ENCODE measurements around the gene ADGRG1. TPM values are rescaled to one million over a fixed set of nuclear protein-coding genes. Genes with fewer than 3 reads are reported as not detected.
A peak's percentile ranks its signal among the peaks of the same experiment; 100 is the strongest.

ADGRG1 gene
- total RNA-seq, 1 experiment from 2014 or later = 2.0 TPM

GRCh38 chr16:57628783-57629293 is 408 bp downstream of the ADGRG1 start:
- H3K27me3 Mint-ChIP-seq (ENCODE audit: low read depth) = no peaks in the 10 kb centered on the region; the same call in 1 of the 2 replicates
- H3K4me3 Mint-ChIP-seq = peak overlapping the region; percentile 49
- ChIA-PET POLR2A (no interaction called here), CTCF (interaction anchor here (0.7 to 3.0 kb wide), 9 partner anchors 9 to 212 kb away, joined by 3 to 27 read pairs (median 10); no protein-coding TSS in a partner anchor)
- peak overlapping the region; percentile 51; the same call in 1 of the 2 replicates for H3K27ac Mint-ChIP-seq
- no peaks in the 10 kb centered on the region for H3K9me3 Mint-ChIP-seq
- peaks cover 24% of the 10 kb centered on the region for H3K4me1 Mint-ChIP-seq
- DNase-seq (ENCODE audit: low spot score) = no peak
- no peaks in the 10 kb centered on the region for H3K36me3 Mint-ChIP-seq
- TF ChIP-seq USF1 (CRISPR knock-in tag; IDR thresholded peaks at IDR 0.05) (no peak), AR (CRISPR knock-in tag; IDR thresholded peaks at IDR 0.05) (no peak), SMAD3 (CRISPR knock-in tag; IDR thresholded peaks at IDR 0.05; ENCODE audit: borderline replicate concordance) (no peak), ZBTB43 (CRISPR knock-in tag; IDR thresholded peaks at IDR 0.05) (peak; percentile 32; the same call in 1 of the 2 replicates)
- no peak for ATAC-seq

- no peak overlapping the region for H3K4me3 Mint-ChIP-seq
- TF ChIP-seq PREB (CRISPR knock-in tag; IDR thresholded peaks at IDR 0.05; ENCODE audit: borderline replicate concordance) (no peak), ATF6 (CRISPR knock-in tag; IDR thresholded peaks at IDR 0.05) (no peak), ZSCAN18 (CRISPR knock-in tag; IDR thresholded peaks at IDR 0.05) (no peak), JAZF1 (CRISPR knock-in tag; IDR thresholded peaks at IDR 0.05) (no peak), ZNF671 (CRISPR knock-in tag; IDR thresholded peaks at IDR 0.05) (no peak), ZNF263 (CRISPR knock-in tag; IDR thresholded peaks at IDR 0.05; ENCODE audit: low read depth) (no peak), MAX (CRISPR knock-in tag; IDR thresholded peaks at IDR 0.05) (no peak)
- ChIA-PET CTCF (interaction anchor here (0.9 to 1.6 kb wide), 4 partner anchors 9 to 20 kb away, joined by 3 to 8 read pairs (median 5); no protein-coding TSS in a partner anchor), POLR2A (no interaction called here)
- H3K9me3 Mint-ChIP-seq = no peaks in the 10 kb centered on the region
- no peaks in the 10 kb centered on the region for H3K36me3 Mint-ChIP-seq
- H3K4me1 Mint-ChIP-seq = peaks cover 23% of the 10 kb centered on the region
- DNase-seq (ENCODE audit: low spot score) (no peak), ATAC-seq (no peak)
- H3K27me3 Mint-ChIP-seq (ENCODE audit: low read depth) = no peaks in the 10 kb centered on the region; the same call in 1 of the 2 replicates
- H3K27ac Mint-ChIP-seq = no peak overlapping the region
These were observed 1.3 kb downstream of the ADGRG1 start for GRCh38 chr16:57629516-57630406.
